Measurements from ENCODE around the gene CABLES2.

DNA sequence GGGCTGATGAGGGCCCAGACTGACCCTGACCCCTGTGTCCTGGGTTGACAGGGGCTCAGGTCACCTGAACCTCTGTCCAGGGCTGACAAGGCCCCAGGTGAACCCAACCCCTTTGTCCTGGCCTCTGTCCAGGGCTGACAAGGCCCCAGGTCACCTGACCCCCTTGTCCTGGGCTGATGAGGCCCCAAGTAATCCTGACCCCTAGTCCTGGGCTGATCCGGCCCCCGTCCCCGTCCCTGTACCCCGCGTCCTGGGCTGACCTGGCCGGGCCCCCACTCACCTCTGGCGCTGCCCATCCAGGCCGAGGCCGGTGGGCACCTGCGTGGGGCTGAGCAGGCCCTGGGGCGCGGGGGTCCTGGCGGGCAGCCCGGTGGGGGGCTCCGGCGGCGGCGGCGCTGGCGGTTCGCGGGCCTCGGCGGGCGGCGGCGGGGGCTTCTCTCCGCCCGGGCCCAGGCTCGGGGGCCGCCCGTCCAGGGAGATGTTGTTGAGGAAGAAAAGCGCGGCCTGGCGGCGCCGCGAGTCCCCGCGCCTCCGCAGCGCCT lies 379 bp downstream of the CABLES2 start:
- TF ChIP-seq POLR2A (IDR thresholded peaks at IDR 0.05; ENCODE audit: low read length) (no peak), GATA1 (IDR thresholded peaks at IDR 0.05; ENCODE audit: low read depth, low read length) (no peak)

All from erythroblast (primary cell).